ENCODE results near the gene KCNB1.

Gene KCNB1

DNA sequence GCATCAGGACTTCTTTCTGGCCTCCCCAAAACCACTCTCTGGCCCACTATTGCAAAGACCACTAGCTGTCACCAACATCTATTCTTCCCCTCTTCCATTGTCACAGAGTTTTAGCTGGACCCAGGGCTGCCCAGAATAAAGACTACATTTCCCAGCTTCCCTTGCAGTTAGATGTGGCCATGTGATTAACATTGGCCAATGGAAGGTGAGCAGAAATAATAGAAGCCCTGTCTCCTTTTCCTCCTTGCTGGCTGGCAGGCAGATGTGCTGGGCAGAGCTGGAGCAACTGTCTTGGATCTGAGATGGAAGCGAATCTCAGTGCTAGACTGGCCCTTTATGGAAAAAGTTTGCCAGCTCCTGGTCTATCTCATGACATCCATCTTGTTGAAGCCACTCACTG lies 97.0 kb downstream of the KCNB1 start:
- DNase-seq, result no peak

DNA sequence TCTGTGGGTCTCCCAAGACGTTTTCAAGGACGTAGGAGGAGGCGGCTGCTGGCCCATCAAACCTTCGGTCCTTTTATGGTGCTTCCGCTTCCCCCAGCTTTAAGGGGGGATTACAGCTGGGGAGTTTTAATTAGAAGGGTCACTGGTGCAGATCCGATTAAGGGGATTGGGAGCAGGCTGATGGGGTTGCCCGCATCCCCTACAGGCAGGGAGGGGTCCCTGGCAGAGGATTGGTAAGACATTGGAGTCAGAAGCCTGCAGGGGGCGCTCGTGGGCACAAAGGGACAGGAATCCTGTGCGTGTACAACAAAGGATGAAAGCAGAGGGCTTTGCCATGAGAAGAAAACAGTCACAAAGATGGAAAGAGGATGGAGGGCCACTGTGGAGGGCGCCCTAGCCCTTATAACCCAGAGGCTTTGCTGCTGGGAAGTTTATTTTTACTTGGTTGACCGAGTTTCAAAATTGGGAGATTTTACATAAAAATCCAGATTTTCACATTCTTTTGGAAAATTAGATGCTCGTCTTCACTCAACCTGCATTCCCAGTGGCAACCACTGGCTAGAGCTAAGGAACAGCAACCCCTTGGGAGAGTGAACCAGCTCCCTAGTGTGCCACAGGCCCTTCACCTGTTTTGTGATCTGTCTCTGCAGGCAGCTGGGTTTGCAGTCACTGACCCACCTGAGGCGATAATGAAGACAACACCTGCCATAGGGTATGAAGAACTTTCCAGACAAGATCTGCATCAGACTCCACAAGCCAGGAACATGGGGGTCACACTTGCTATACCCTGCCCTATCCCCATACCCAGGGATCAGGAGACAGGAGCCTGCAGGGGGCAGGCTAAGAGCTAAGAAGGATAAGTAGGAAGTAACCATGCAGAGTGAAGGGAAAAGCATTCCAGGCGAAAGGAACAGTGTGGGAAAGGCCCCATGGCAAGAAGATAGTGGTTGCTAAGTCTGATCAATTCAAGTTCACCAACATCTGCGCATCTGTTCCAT lies 97.7 kb downstream of the KCNB1 start:
- DNase-seq, result no peak

DNA sequence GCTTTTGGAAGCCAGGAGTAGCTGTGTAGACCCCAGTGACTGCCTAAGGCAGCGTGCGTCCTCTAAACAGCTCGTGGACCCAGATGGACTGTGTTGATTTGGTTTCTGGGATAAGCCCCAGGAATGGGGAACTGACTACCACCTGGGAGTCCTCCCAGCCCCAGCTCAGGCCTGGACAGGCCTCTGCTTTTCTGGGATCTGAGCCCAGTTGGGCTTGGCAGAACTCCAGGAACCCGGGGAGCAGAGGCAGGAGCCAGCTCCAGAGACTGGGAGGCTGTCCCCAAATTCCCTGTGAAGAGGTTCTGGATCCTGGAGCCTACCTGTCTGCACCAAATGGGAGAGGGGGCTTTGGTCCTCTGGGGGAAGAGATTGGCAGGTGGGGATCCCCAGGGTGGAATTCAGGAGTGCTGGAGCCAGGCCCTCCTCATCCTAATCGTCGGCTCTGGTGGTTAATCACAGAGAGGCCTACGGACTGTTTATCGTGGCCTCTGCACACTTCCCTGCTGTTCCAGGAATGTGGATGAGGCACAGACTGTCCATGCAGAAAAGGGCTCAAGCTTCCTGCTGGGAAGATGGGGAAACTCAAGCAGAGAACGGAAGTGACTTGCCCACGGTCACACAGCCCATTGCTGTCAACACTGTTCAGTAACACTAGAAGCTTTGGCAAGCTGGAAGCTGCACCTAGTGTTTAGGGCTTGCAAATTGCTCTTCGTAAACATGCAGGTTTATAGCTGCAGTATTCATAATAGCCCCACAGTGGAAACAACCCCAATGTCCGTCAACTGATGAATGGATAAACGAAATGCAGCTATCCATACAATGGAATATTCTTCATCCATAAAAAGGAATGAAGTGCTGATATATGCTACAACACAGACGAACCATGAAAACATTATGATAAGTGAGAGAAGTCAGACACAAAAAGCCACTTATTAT lies 100.6 kb downstream of the KCNB1 start:
- DNase-seq, result no peak

DNA sequence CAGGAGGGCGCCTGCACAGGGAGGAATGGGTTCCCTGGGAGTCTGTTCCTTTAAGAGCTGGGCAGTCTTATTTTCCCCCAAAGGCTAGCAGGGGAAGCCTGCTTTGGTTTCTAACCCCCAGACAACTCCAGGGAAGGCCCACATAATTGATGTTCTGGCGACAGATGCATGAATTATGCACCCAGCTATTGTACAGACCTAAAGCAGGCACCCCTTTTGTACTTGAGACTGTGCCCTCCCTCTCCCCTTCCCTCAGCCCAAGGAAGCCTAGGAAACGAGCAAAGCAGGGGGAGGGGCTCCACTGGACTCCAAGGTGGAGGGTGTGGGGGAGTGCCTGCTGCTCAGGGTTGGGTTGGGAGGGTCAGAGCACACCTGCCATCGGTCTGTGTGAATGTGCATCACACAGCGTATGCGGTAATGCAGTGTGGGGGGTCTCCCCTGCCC lies 102.1 kb downstream of the KCNB1 start:
- no peak for DNase-seq

DNA sequence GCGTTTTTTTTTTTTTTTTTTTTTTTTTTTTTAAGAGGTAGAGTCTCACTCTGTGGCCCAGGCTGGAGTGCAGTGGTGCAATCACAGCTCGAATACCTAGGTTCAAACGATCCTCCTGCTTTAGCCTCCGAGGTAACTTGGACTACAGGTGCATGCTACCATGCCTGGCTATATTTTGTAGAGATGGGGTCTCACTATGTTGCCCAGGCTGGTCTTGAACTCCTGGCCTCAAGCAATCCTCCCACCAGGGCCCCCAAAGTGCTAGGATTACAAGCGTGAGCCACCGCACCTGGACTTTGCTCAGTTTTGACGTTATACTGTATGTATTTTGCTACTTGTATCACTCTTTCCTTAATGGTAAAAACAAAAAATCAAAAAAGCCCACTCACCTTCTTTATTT lies 103.1 kb downstream of the KCNB1 start:
- no peak for DNase-seq

DNA sequence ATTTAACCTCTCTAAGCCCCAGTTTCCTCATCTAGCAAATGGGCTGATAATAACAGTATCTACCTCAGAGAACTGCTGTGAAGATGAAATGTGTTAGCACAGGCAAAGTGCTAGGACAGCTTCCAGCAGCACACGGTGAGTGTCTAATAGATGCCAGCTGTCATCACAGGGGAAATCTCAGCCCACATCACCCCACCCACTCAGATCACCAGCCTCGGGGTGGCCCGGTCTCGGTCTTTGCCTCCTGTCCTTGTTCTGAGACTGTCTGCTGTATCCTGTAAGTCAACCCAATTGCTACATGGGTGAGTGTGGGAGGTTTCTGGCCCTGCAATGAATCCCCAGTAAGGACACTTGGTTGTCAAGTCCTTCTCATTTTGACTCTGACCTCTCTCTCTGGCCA lies 105.1 kb downstream of the KCNB1 start:
- DNase-seq, result no peak

DNA sequence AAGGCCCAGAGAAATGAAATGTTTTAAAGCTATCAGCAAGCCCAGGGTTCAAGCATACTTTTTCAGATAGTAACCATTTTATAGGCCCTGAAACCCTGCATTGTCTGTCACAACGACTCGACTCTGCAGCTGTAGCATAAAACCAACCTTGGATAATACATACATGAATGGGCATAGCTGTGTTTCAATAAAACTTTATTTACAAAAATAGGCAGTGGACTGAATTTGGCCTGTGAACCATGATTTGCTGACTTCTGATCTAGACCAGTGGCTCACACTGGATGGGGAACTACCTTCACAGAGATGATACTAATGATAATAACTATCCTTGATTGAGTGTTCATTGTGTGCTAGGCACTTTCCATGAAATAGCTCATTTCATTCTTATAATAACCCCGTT lies 107.3 kb downstream of the KCNB1 start:
- no peak for DNase-seq

DNA sequence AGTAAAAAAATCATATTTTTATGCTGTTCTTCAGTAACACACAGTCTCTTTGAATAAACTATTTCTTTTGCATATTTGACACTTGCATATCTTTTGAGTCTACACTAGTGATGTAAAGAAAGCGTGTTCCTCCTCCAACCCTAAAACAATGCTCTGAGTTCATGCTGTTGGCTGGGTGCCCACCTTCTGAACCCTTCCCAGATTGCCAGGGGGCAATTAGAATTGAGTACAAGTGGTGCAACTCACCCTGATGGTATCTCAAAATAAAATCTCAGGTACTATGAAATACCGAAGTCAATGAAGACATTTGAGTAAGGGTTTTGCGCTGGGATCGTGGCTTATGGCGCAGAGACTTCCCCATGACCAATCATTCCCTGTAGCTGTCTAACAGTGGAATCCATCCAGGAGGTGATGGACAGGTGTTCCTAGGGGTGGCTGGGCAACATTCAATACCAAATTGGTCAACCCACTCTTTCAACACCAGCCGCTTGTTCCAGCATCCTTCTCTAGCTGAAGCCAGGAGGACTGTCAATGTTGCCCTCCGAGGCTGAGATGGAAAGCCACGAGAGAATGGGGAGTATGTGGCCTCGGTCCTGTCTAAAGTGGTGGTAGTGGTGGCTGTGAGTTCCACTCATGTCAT lies 110.3 kb downstream of the KCNB1 start:
- DNase-seq, result no peak

DNA sequence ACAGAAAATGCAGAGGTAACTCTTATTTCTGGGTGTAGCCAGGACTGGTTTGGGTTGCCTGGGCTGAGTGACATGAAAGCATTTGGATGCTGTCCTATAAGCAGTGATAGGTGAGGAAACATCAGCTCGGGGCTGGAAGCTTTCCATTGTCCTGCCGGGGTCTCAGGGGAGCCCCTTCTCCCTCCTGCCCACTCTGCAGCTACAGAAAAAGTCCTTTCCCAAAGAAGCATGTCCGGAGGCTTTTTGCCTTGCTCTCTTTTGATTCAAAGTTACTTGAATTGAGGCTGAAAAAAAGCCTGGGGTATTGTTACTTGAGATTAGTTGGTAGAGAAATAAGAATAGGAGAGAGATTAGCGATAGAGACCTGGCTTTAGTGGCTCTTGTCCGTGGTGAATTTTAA lies 113.9 kb downstream of the KCNB1 start:
- DNase-seq, result no peak

DNA sequence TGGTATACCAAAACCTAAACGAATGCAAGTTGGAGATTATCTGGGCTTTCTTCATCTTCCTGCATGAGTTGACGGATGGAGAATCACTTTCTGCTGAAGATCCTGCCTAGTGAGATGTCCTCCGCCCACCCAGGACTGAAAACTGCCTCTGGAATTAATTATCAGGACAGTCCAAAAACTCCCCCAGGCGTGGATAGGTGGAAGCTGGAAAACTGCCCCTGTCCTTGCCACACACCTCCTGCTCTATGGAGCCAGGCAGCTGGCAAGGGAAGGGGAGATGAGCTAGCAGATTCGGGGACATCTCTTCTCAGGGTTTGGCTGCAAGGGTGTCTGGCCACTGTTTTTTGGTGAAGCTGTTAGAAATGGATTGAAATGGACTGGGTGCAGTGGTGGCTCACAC lies 115.4 kb downstream of the KCNB1 start:
- DNase-seq, result no peak

DNA sequence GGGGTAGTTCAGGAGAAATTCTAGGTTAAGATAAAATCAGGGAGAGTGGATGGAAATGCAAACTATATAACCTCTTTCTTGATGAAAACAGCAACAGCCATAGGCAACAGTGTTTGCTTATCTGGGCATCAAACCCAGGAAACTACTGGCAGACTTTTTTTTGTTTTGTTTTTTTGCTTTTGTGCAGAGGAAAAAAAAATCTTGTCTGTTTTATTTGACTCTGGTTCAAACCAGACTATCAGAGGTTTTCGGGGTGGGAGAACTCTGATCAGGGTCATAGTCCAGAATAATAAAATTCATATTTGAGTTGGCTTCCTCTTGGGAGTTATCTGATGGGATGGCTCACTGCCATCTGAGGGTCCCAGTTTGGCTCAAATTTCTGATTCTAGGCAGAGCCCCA lies 115.8 kb downstream of the KCNB1 start:
- no peak for DNase-seq

DNA sequence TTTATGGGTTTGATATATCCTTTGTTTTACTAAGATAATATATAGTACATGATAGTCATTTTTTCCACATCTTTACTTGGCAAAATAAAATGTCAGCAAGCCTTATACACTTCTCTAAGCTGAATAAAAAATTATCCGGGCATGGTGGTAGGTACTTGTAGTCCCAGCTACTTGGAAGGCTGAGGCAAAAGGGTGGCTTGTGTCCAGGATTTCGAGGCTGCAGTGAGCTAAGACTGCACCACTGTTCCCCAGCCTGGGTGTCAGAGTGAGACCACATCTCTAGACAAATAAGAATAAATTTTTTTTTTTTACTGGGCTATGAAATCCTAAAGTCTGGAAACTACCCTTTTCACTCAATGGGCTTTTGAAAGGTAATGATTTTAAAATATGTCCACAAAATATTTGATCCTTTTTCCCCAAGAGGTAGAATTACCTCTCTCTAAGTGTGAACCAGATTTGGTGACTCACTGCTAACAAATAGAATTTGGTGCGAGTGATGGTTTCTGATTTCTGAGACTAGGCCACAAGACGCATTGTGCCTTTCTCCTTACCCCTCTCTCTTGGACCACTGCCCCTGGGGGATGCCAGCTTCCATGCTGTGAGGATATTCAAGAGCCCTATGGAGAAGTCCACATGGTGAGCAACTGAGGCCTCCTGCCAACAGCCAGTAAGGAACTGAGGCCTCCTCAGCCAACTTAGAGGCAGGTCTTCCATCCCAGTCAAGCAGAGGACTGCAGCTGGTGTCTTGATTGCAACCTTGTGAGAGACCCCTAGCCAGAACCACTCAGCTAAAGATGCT lies 120.4 kb downstream of the KCNB1 start:
- DNase-seq, result no peak

DNA sequence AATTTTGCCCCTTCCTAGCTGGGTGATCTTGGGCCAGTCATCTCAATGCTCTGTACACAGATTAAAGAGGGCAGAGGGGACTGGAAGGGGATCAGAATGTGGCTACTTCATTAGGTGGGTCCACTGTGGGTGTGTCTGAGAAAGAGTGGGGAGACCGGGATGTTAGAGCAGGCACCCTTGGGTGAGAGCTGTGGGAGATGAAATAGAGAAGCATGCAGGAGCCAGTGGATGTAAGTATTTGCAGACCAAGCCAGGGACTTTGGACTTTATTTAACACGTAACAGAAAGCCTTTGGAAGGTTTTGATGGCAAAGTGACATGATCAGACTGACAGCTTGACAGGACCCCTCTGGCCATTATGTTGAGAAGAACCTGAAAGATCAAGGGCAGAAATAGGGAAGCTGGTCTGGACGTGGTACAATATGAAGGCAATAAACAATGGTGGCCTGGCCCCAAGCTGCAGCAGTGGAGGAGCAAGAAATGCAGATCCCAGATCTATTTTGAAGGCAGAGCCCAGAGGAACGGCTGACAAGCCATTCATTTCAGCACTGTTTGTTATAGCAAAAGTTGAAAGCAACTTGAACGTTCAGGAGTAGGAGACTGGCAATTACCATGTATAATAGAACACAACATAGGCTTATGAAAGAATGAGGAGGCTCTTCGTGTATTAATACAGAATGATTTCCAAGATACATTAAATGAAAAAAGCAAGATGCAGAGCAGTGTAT lies 122.1 kb downstream of the KCNB1 start:
- DNase-seq, result no peak

DNA sequence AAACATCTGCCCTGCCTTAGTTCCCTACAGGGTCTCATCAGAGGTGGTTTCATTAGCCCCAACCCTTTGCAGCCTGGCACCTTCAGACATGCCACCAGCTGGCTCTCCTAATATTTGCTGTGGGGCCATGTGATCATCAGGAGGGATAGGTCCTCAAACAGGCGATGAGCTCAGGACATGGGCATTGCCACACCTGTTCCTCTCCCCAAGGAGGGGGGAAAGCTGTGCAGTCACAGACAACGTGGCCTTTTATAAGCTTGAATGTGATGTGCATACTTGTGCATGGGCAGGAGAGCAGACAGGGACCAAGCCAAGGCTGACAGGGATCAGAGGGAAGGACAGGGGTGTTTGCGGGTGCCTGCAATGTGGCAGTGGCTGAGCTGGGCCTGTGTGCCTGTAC lies 125.8 kb downstream of the KCNB1 start:
- no peak for DNase-seq

DNA sequence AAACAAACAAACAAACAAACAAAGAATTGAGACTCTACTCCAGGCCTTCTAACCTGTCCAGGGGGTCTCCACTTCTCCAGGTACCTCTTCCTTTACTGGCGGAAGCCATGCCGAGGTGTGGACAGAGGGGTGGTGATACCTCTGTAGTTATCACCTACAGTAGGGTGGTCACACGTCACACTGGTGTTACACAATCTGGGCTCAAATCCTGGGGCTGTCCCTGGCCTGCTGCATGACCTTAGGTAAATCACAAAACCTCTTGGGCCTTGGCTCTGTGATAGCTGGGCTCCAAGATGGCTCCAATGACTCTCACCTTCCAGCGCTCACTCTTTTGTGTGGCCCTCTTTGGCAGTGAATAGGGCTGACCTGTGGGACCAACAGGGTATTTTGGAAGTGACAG lies 127.8 kb downstream of the KCNB1 start:
- DNase-seq, result no peak

DNA sequence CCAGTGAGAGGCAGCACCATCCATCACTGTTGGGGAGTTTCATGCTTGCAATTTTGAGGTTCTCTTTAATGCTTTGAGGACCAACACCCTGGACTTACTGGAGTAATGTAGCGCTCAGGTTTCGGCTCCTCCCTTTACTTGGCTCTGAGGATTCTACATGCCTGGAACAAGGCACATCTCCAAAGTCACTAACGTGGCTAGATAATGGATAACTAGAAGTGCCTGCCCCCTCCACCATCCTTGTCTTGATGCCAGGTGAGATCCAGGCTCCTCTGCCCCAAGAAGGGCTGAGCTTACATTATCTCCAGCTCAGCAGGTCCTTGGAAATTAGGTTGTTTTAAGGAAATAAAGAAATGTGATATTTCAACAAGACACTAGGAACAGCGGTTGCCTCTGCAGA lies 129.1 kb downstream of the KCNB1 start:
- DNase-seq, result no peak

DNA sequence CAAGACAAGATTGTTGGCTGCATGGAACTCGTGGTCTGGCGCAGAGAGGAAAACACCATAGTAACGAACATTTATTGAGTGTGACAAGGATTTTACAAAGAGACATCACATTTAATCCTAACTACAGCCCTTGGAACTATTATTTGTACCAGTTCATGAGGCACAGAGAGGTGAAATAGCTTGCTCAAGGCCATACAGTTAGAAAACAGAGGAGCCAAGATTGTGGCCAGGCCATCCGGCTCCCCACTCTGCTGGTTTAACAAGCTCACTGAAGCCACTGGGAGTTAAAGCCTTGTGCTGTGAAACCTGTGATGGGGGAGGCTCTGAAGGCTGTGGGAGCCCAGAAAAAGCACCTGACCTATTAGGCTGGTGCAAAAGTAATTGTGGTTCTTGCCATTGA lies 129.7 kb downstream of the KCNB1 start:
- DNase-seq, result no peak

DNA sequence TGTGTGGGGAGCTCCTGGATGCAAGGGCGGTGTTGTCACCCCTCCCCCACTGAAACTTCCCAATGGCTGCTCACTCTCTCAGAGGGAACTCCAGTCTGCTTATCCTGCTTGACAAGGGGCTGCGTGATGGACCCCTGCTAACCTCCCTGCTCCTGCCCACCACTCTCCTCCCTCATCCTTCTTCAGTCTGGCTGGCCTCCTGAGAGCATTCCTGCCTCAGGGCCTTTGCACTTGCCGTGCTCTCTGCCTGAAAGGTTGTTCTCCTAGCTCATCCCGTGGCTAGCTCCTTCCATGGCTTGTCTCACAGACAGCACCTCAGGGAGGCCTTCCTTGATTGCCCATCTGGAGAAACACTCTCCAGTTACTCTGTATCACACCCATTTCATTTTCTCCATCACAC lies 130.7 kb downstream of the KCNB1 start:
- no peak for DNase-seq

DNA sequence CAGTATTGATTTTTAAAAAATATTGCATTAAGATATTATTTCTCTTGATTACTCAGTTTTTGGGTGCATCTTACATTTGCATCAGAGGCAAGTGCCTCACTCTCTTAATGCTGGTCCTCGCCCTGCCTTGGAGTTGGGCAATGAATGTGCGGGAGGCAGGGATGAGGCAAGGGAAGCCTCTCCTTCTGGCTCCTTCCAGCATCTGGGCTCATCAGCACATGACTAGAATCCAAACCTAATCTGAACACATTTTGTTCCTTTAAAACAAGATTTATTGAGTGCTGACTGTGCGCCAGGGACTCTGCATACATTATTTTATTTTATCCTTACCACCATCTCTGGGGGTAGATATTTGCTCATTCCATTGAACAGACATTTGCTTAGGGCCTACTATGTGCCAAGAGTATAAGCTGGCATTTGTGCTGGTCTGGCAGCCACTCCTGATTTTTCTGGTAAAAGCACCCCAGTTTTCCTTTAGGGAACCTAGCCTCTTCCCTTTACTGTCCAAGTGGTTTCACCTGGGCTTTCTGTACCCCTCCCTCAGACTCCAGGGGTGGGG lies 132.7 kb downstream of the KCNB1 start:
- no peak for DNase-seq

DNA sequence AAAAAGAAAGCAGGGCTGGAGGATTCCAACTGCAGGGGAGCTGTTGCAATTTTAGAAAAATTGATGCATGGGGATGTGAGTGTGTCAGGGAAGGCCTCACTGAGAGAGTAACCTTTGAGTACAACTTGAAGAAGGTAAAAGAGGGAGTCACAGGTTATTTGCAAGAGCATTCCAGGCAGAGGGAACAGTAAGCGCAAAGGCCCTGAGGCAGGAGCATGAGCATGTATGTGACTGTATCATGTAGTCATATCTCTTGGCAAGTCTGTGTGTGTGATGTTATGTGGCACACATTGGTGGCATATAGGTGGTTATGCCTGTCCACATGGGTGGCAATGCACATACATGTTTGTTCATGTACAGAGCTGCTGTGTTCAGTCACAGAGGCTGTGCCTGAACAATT lies 133.4 kb downstream of the KCNB1 start:
- DNase-seq, result no peak

DNA sequence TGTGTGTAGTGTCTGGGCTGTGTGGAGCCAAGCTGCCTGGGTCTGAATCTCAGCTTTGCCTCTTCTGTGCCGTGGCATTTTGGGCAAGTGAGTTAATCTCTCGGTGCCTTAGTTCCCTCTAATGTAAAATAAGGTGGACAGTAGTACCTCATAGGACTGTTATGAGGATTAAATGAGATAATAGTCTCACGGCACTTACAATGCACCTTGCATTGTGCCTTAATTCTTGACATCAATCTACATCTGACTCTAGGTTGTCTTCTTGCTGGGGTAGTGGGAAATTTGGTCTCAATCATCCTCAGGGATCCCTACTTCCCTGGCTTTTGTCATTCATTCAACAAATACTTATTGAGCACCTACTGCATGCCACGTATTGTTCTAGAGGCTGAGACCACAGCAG lies 133.9 kb downstream of the KCNB1 start:
- DNase-seq, result no peak
